Measurements from ENCODE around the gene SGMS1. TPM values are rescaled to one million over a fixed set of nuclear protein-coding genes. Genes with fewer than 3 reads are reported as not detected.

Gene SGMS1
- polyA plus RNA-seq, 1 donor (not counting 4 experiments of a cell fraction or from before 2014, with no cell fraction given) = 18.3 TPM

GRCh38 chr10:50373821-50374501 is 249.8 kb downstream of the SGMS1 start:
- H3K9me3 ChIP-seq (ENCODE audit: control insufficient read depth, low read depth, low read length) = no peaks in the 10 kb centered on the region
- H4K20me1 ChIP-seq (ENCODE audit: control insufficient read depth, extremely low read depth, insufficient read depth, low read length) = no peaks in the 10 kb centered on the region
- no peaks in the 10 kb centered on the region for H3K9me1 ChIP-seq (ENCODE audit: control insufficient read depth, extremely low read depth, insufficient read depth, low read length)
- H3K4me1 ChIP-seq (ENCODE audit: control insufficient read depth, extremely low read depth, insufficient read depth, low read length) = peaks cover 14% of the 10 kb centered on the region
- H3K36me3 ChIP-seq (ENCODE audit: control insufficient read depth in 2 of 2, extremely low read depth in 1 of 2, insufficient read depth in 2 of 2, low read length in 2 of 2) = no peaks in the 10 kb centered on the region
- no peak for TF ChIP-seq EZH2 (IDR thresholded peaks at IDR 0.05; ENCODE audit: low read length)
- no peak for TF ChIP-seq CTCF (optimal IDR thresholded peaks at IDR 0.05 in 1 of 3, IDR thresholded peaks at IDR 0.05 in 1 of 3, conservative IDR thresholded peaks at IDR 0.05 in 1 of 3; ENCODE audit: extremely low read depth in 1 of 3, insufficient read depth in 2 of 3, low read length in 3 of 3)
- H3K79me2 ChIP-seq (ENCODE audit: control insufficient read depth, insufficient read depth, low read length) = peaks cover 14% of the 10 kb centered on the region
- dilution Hi-C loops (cut with MboI; ENCODE audit: extremely low pct_ligation_motif_present, low sequenced_read_pairs) = no loop called here
- no peak overlapping the region for H2AFZ ChIP-seq (ENCODE audit: control insufficient read depth, low read length)
- DNase-seq (ENCODE audit: low read depth, low spot score) (no peak), FAIRE-seq (peak; percentile 36)
- H3K9ac ChIP-seq (ENCODE audit: control insufficient read depth, extremely low read depth, insufficient read depth, low read length) = no peak overlapping the region
- H3K4me3 ChIP-seq (ENCODE audit: control insufficient read depth in 2 of 3, extremely low read depth in 1 of 3, insufficient read depth in 2 of 3, low read depth in 1 of 3, low read length in 3 of 3) = no peak overlapping the region
- no peak overlapping the region for H3K4me2 ChIP-seq (ENCODE audit: control insufficient read depth, extremely low read depth, insufficient read depth, low read depth, low read length)
- H3K27me3 ChIP-seq (ENCODE audit: control insufficient read depth, extremely low read depth, insufficient read depth, low read length) = no peaks in the 10 kb centered on the region
- H3K27ac ChIP-seq (ENCODE audit: control insufficient read depth, insufficient read depth, low read length) = no peak overlapping the region

- TF ChIP-seq EZH2 (IDR thresholded peaks at IDR 0.05; ENCODE audit: low read length) (no peak), CTCF (optimal IDR thresholded peaks at IDR 0.05 in 1 of 3, IDR thresholded peaks at IDR 0.05 in 1 of 3, conservative IDR thresholded peaks at IDR 0.05 in 1 of 3; ENCODE audit: extremely low read depth in 1 of 3, insufficient read depth in 2 of 3, low read length in 3 of 3) (no peak)
- H3K27ac ChIP-seq (ENCODE audit: control insufficient read depth, insufficient read depth, low read length) = no peak overlapping the region
- no peaks in the 10 kb centered on the region for H3K9me1 ChIP-seq (ENCODE audit: control insufficient read depth, extremely low read depth, insufficient read depth, low read length)
- FAIRE-seq (no peak), DNase-seq (ENCODE audit: low read depth, low spot score) (no peak)
- H2AFZ ChIP-seq (ENCODE audit: control insufficient read depth, low read length) = no peak overlapping the region
- H3K79me2 ChIP-seq (ENCODE audit: control insufficient read depth, insufficient read depth, low read length) = peaks cover 18% of the 10 kb centered on the region
- H3K9me3 ChIP-seq (ENCODE audit: control insufficient read depth, low read depth, low read length) = no peaks in the 10 kb centered on the region
- no peak overlapping the region for H3K9ac ChIP-seq (ENCODE audit: control insufficient read depth, extremely low read depth, insufficient read depth, low read length)
- no peaks in the 10 kb centered on the region for H3K36me3 ChIP-seq (ENCODE audit: control insufficient read depth in 2 of 2, extremely low read depth in 1 of 2, insufficient read depth in 2 of 2, low read length in 2 of 2)
- no peak overlapping the region for H3K4me2 ChIP-seq (ENCODE audit: control insufficient read depth, extremely low read depth, insufficient read depth, low read depth, low read length)
- dilution Hi-C loops (cut with MboI; ENCODE audit: extremely low pct_ligation_motif_present, low sequenced_read_pairs) = no loop called here
- H3K4me3 ChIP-seq (ENCODE audit: control insufficient read depth in 2 of 3, extremely low read depth in 1 of 3, insufficient read depth in 2 of 3, low read depth in 1 of 3, low read length in 3 of 3) = no peak overlapping the region
- H3K4me1 ChIP-seq (ENCODE audit: control insufficient read depth, extremely low read depth, insufficient read depth, low read length) = peaks cover 5% of the 10 kb centered on the region
- H3K27me3 ChIP-seq (ENCODE audit: control insufficient read depth, extremely low read depth, insufficient read depth, low read length) = no peaks in the 10 kb centered on the region
- H4K20me1 ChIP-seq (ENCODE audit: control insufficient read depth, extremely low read depth, insufficient read depth, low read length) = no peaks in the 10 kb centered on the region
Measured at GRCh38 chr10:50369931-50370330, 253.8 kb downstream of the SGMS1 start.
